ENCODE results near the gene TMEM225. TPM values are rescaled to one million over a fixed set of nuclear protein-coding genes. Genes with fewer than 3 reads are reported as not detected.

The TMEM225 gene
- polyA plus RNA-seq, 1 experiment: not detected

GRCh38 chr11:123841174-123841573 lies 44.3 kb downstream of the TMEM225 start:
- DNase-seq (ENCODE audit: low read depth): no peak
- TF ChIP-seq, protein P1, sequence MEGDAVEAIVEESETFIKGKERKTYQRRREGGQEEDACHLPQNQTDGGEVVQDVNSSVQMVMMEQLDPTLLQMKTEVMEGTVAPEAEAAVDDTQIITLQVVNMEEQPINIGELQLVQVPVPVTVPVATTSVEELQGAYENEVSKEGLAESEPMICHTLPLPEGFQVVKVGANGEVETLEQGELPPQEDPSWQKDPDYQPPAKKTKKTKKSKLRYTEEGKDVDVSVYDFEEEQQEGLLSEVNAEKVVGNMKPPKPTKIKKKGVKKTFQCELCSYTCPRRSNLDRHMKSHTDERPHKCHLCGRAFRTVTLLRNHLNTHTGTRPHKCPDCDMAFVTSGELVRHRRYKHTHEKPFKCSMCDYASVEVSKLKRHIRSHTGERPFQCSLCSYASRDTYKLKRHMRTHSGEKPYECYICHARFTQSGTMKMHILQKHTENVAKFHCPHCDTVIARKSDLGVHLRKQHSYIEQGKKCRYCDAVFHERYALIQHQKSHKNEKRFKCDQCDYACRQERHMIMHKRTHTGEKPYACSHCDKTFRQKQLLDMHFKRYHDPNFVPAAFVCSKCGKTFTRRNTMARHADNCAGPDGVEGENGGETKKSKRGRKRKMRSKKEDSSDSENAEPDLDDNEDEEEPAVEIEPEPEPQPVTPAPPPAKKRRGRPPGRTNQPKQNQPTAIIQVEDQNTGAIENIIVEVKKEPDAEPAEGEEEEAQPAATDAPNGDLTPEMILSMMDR (IDR thresholded peaks at IDR 0.05; ENCODE audit: insufficient read depth, low read depth, low read length): no peak
- H3K36me3 ChIP-seq (ENCODE audit: control insufficient read depth, insufficient read depth, low read length): no peaks in the 10 kb centered on the region
- ChIA-PET POLR2A (no interaction called here), CTCF (no interaction called here)
- H3K4me3 ChIP-seq (ENCODE audit: low read depth, low read length): no peak overlapping the region
- no peaks in the 10 kb centered on the region for H3K27me3 ChIP-seq (ENCODE audit: control insufficient read depth, insufficient read depth, low read length)

DNA sequence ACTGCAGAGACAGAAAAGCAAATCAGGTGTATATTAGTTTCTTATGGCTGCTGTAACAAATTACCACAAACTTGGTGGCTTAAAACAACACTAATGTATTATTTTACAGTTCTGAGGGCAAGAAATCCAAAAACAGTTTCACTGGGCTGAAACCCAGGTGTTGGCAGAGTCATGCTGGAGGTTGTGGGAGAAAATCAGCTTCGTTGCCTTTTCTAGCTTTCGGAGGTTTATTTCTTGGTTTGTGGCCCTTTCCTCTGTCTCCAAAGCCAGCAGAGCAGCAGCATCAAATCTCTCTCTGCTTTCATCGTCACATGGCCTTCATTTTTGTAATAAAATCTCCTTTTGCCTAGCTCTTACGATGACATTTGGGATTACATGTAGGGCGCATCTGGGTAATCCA lies 46.3 kb downstream of the TMEM225 start:
- DNase-seq (ENCODE audit: low read depth): no peak
- no peak overlapping the region for H3K4me3 ChIP-seq (ENCODE audit: low read depth, low read length)
- ChIA-PET CTCF (no interaction called here), POLR2A (no interaction called here)
- no peaks in the 10 kb centered on the region for H3K27me3 ChIP-seq (ENCODE audit: control insufficient read depth, insufficient read depth, low read length)
- TF ChIP-seq, protein P1 (IDR thresholded peaks at IDR 0.05; ENCODE audit: insufficient read depth, low read depth, low read length): no peak
- H3K36me3 ChIP-seq (ENCODE audit: control insufficient read depth, insufficient read depth, low read length): no peaks in the 10 kb centered on the region

DNA sequence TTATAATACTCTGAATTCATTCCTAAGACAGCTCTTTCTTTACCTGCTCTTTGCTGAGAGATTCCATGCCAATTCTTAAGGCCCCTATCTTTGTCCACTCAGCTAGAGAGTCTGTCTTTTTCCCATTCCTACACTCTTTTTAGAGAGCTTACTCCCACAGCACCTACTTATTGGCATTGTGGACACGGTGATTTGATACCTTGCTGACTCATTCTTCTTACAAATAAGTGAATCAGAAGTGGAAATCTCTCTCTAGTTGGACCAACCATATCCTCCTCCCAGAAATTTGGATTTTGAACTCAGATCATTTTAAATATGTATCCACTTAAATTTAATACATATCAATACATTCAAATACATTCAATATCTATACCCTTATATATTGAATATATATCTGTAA lies 46.8 kb downstream of the TMEM225 start:
- Histone ChIP-seq H3K4me3 (ENCODE audit: low read depth, low read length) (no peak overlapping the region), H3K36me3 (ENCODE audit: control insufficient read depth, insufficient read depth, low read length) (no peaks in the 10 kb centered on the region), H3K27me3 (ENCODE audit: control insufficient read depth, insufficient read depth, low read length) (no peaks in the 10 kb centered on the region)
- POLR2A ChIA-PET: no interaction called here
- CTCF ChIA-PET: no interaction called here
- DNase-seq (ENCODE audit: low read depth): no peak
- TF ChIP-seq, protein P1 (IDR thresholded peaks at IDR 0.05; ENCODE audit: insufficient read depth, low read depth, low read length): no peak

DNA sequence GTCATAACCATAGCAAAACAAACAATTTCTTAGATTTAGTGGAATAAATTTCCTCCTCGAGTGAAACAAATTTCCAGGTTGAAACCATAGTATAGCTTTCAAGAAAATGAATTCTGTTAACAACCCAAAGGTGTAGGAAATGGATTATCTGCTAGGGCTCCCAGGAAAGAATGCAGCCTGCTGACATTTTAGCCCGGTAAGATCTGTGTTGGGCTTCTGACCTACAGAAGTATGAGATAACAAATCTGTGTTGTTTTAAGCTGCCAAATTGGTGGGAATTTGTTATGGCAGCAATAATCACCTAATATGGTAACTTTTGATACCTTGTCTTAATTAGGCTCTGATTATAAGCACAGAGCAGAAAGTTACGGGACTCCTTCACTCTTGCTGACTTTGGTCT lies 47.3 kb downstream of the TMEM225 start:
- Histone ChIP-seq H3K27me3 (ENCODE audit: control insufficient read depth, insufficient read depth, low read length) (no peaks in the 10 kb centered on the region), H3K36me3 (ENCODE audit: control insufficient read depth, insufficient read depth, low read length) (no peaks in the 10 kb centered on the region), H3K4me3 (ENCODE audit: low read depth, low read length) (no peak overlapping the region)
- TF ChIP-seq, protein P1 (IDR thresholded peaks at IDR 0.05; ENCODE audit: insufficient read depth, low read depth, low read length): no peak
- ChIA-PET POLR2A (no interaction called here), CTCF (no interaction called here)
- no peak for DNase-seq (ENCODE audit: low read depth)

DNA sequence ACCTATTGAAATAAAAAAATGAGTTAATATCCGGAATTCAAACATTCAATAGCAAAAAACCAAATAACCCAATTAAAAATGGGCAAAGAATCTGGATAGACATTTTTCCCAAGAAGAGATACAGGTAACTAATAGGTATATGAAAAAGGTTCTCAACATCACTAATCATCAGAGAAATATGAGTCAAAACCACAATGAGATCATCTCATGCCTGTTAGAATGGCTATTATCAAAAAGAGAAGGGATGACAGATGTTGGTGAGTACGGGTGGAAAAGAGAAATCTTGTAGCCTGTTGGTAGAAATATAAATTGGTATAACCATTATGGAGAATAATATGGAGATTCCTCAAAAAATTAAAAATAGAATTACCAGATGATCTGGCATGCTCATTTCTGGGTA lies 52.4 kb downstream of the TMEM225 start:
- DNase-seq (ENCODE audit: low read depth): no peak
- H3K4me3 ChIP-seq (ENCODE audit: low read depth, low read length): no peak overlapping the region
- no peaks in the 10 kb centered on the region for H3K36me3 ChIP-seq (ENCODE audit: control insufficient read depth, insufficient read depth, low read length)
- POLR2A ChIA-PET: no interaction called here
- TF ChIP-seq, protein P1 (IDR thresholded peaks at IDR 0.05; ENCODE audit: insufficient read depth, low read depth, low read length): no peak
- CTCF ChIA-PET: no interaction called here
- no peaks in the 10 kb centered on the region for H3K27me3 ChIP-seq (ENCODE audit: control insufficient read depth, insufficient read depth, low read length)

Other genes starting within 250 kb of the TMEM225 start
- gene SCN3B, start 231.0 kb downstream of the TMEM225 start, polyA plus RNA-seq (2011; rRNA removed): 0.16 and 0.18 TPM in 2 replicates
- gene ZNF202, start 144.0 kb downstream of the TMEM225 start, polyA plus RNA-seq (2011; rRNA removed): 7.4 and 8.9 TPM in 2 replicates
- not detected in 2 replicates for gene OR6X1, start 131.2 kb downstream of the TMEM225 start, polyA plus RNA-seq (2011; rRNA removed)
- not detected in 2 replicates for gene OR6M1, start 79.3 kb downstream of the TMEM225 start, polyA plus RNA-seq (2011; rRNA removed)
- not detected in 2 replicates for gene OR8D4, start 16.5 kb upstream of the TMEM225 start, polyA plus RNA-seq (2011; rRNA removed)
- gene OR4D5, start 53.9 kb upstream of the TMEM225 start, polyA plus RNA-seq (2011; rRNA removed): not detected in 2 replicates
- not detected in 2 replicates for gene OR6T1, start 58.2 kb upstream of the TMEM225 start, polyA plus RNA-seq (2011; rRNA removed)
- gene OR10S1, start 92.1 kb upstream of the TMEM225 start, polyA plus RNA-seq (2011; rRNA removed): not detected in 2 replicates
- gene OR10G6, start 109.5 kb upstream of the TMEM225 start, polyA plus RNA-seq (2011; rRNA removed): not detected in 2 replicates
- not detected in 2 replicates for gene OR10G4, start 127.3 kb upstream of the TMEM225 start, polyA plus RNA-seq (2011; rRNA removed)
- not detected in 2 replicates for gene OR10G9, start 137.3 kb upstream of the TMEM225 start, polyA plus RNA-seq (2011; rRNA removed)
- not detected in 2 replicates for gene OR10G8, start 141.1 kb upstream of the TMEM225 start, polyA plus RNA-seq (2011; rRNA removed)
- not detected in 2 replicates for gene OR10G7, start 155.7 kb upstream of the TMEM225 start, polyA plus RNA-seq (2011; rRNA removed)
- 6.8 and 7.1 TPM in 2 replicates for gene VWA5A, start 229.8 kb upstream of the TMEM225 start, polyA plus RNA-seq (2011; rRNA removed)

Data from BJ (cell line).